Measurements from ENCODE around the gene RIMKLB. TPM values are rescaled to one million over a fixed set of nuclear protein-coding genes. Genes with fewer than 3 reads are reported as not detected.

RIMKLB gene
- total and polyA plus RNA-seq, 2 of the 4 experiments (the other 2 are of a cell fraction): 12.5 to 18.8 TPM

GRCh38 chr12:8695116-8695515, 2.7 kb upstream of the RIMKLB start:
- H3K9me3 ChIP-seq (ENCODE audit: control insufficient read depth, insufficient read depth, low read length): no peaks in the 10 kb centered on the region
- in situ Hi-C loops (cut with MboI; ENCODE audit: low sequenced_read_pairs): no loop called here
- dilution Hi-C loops (cut with HindIII; ENCODE audit: low sequenced_read_pairs, unreplicated experiment): no loop called here

More at GRCh38 chr12:8695116-8695515, 2.7 kb upstream of the RIMKLB start:
- Histone ChIP-seq H3K27ac (ENCODE audit: insufficient read depth, low read length) (no peak overlapping the region), H4K5ac (ENCODE audit: low read depth, low read length) (no peak overlapping the region), H3K27me3 (ENCODE audit: control insufficient read depth, insufficient read depth, low read length) (no peaks in the 10 kb centered on the region; the same call in 1 of the 2 replicates), H2AK5ac (ENCODE audit: low read depth, low read length) (no peak overlapping the region), H4K8ac (ENCODE audit: low read depth in 2 of 2, low read length in 2 of 2) (no peak overlapping the region), H2BK120ac (ENCODE audit: low read depth, low read length) (no peak overlapping the region), H2BK15ac (ENCODE audit: low read depth, low read length) (no peak overlapping the region), H3K18ac (ENCODE audit: low read depth, low read length) (no peak overlapping the region), H2AFZ (replicated peaks; ENCODE audit: low read length, poor library complexity) (no peak overlapping the region), H3K23ac (ENCODE audit: low read depth, low read length) (no peak overlapping the region), H3K79me1 (ENCODE audit: low read depth in 1 of 2, low read length in 2 of 2) (0 out of 4 replicates have a peak, but pooled peaks cover 0 to 11% of the 10 kb centered on the region in 2 experiments), H3K4me2 (ENCODE audit: low read depth, low read length) (no peak overlapping the region), H3K56ac (ENCODE audit: extremely low read depth, insufficient read depth, low read length) (no peak overlapping the region), H3K9me1 (ENCODE audit: insufficient read depth, low read length) (no peaks in the 10 kb centered on the region), H2BK20ac (ENCODE audit: low read depth, low read length) (no peak overlapping the region), H2AK9ac (replicated peaks; ENCODE audit: low read depth, low read length, poor library complexity) (no peak overlapping the region), H3K4ac (ENCODE audit: low read depth, low read length) (no peak overlapping the region), H2BK5ac (ENCODE audit: low read depth, low read length, poor library complexity, severe bottlenecking) (no peak overlapping the region), H3K36me3 (ENCODE audit: control insufficient read depth, insufficient read depth, low read length) (no peaks in the 10 kb centered on the region), H3K4me3 (ENCODE audit: insufficient read depth, low read depth, low read length) (no peak overlapping the region), H3K14ac (replicated peaks; ENCODE audit: low read depth, low read length) (no peak overlapping the region), H4K20me1 (ENCODE audit: insufficient read depth, low read length) (peaks cover 3% of the 10 kb centered on the region; the same call in 1 of the 2 replicates), H3K9ac (ENCODE audit: low read depth, low read length) (no peak overlapping the region), H3K4me1 (ENCODE audit: control insufficient read depth, insufficient read depth, low read length) (no peaks in the 10 kb centered on the region), H4K91ac (ENCODE audit: insufficient read depth, low read depth, low read length) (no peak overlapping the region)
- no peak for ATAC-seq (ENCODE audit: low read depth)
- WGBS, 2 experiments (ENCODE audit: extremely low coverage in 2 of 2, insufficient read length in 1 of 2): no CpG with 5 or more reads among the region's 10 CpGs
- TF ChIP-seq RCOR1 (IDR thresholded peaks at IDR 0.05; ENCODE audit: insufficient replicate concordance, low read length) (no peak), CEBPB (IDR thresholded peaks at IDR 0.05; ENCODE audit: low read depth, low read length) (no peak), MXI1 (IDR thresholded peaks at IDR 0.05; ENCODE audit: borderline replicate concordance, low read depth, low read length) (no peak), SMC3 (IDR thresholded peaks at IDR 0.05; ENCODE audit: low read depth, low read length) (no peak), BHLHE40 (IDR thresholded peaks at IDR 0.05; ENCODE audit: low read depth, low read length) (no peak)
- POLR2A ChIA-PET (ENCODE audit: unreplicated experiment): no interaction called here
- CTCF ChIA-PET: no interaction called here
- DNase-seq: no peak
- no TSS peak for BruUV-seq (replicated peaks)
- intact Hi-C loops (cut with micrococcal nuclease): loop anchor here (5.0 kb wide), 2 partner anchors 87 to 723 kb away; no protein-coding TSS in a partner anchor
